ENCODE data around the gene RIMS1. TPM values are rescaled to one million over a fixed set of nuclear protein-coding genes. Genes with fewer than 3 reads are reported as not detected.
A peak's percentile ranks its signal among the peaks of the same experiment; 100 is the strongest.

RIMS1 gene, protein sequence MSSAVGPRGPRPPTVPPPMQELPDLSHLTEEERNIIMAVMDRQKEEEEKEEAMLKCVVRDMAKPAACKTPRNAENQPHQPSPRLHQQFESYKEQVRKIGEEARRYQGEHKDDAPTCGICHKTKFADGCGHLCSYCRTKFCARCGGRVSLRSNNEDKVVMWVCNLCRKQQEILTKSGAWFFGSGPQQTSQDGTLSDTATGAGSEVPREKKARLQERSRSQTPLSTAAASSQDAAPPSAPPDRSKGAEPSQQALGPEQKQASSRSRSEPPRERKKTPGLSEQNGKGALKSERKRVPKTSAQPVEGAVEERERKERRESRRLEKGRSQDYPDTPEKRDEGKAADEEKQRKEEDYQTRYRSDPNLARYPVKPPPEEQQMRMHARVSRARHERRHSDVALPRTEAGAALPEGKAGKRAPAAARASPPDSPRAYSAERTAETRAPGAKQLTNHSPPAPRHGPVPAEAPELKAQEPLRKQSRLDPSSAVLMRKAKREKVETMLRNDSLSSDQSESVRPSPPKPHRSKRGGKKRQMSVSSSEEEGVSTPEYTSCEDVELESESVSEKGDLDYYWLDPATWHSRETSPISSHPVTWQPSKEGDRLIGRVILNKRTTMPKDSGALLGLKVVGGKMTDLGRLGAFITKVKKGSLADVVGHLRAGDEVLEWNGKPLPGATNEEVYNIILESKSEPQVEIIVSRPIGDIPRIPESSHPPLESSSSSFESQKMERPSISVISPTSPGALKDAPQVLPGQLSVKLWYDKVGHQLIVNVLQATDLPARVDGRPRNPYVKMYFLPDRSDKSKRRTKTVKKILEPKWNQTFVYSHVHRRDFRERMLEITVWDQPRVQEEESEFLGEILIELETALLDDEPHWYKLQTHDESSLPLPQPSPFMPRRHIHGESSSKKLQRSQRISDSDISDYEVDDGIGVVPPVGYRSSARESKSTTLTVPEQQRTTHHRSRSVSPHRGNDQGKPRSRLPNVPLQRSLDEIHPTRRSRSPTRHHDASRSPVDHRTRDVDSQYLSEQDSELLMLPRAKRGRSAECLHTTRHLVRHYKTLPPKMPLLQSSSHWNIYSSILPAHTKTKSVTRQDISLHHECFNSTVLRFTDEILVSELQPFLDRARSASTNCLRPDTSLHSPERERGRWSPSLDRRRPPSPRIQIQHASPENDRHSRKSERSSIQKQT (N-terminal part only)
- polyA plus RNA-seq (2014; cell fraction: cytosol; rRNA removed): 0.75 and 0.96 TPM in 2 replicates
- 1.0 and 1.5 TPM in 2 replicates for polyA plus RNA-seq (2014; cell fraction: nucleus; rRNA removed)

GRCh38 chr6:71886184-71887005 is at the start of gene RIMS1:
TSS of gene RIMS1 (plus strand) at chr6:71886550. CDS start at chr6:71887024, 474 bp downstream.
- peak; percentile 72 for DNase-seq (ENCODE audit: low spot score)

DNA sequence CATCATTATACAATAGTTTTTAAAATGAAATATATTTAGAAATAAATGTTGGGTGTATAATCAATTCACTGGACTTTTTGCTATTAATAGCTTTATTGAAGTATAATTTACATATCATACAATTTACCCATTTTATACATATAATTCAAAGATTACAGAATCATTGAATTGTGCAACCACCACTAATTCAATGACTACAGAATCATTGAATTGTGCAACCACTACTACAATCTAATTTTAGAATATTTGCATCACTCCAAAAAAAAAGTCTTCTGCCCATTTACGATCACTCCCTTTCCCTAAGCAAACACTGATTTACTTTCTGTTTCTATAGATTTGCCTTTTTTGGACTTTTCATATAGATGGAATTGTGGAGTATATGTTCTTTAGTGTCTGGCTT is 35.1 kb upstream of the RIMS1 start:
- no peak for DNase-seq (ENCODE audit: low spot score)

GRCh38 chr6:71852948-71853347 is 33.4 kb upstream of the RIMS1 start:
- DNase-seq (ENCODE audit: low spot score): no peak

DNA sequence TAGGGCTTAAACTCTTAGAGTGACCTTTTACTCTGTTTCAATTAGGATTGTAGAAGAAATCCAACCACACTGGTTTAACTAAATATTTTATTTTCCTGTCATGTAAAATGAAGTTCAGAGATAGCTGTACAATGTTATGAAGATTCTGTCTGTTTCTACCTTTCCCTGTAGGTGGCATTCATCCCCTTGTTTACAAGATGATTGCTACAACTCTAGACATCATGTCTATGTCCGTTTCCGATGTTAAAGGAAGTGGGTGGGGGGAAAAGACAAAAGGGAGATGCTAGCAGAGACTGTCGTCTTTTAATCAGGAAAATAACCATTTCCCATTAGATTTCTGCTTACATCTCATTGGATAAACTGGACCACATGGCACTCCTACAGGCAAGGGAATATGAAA is 30.9 kb upstream of the RIMS1 start:
- DNase-seq (ENCODE audit: low spot score): peak; percentile 38

DNA sequence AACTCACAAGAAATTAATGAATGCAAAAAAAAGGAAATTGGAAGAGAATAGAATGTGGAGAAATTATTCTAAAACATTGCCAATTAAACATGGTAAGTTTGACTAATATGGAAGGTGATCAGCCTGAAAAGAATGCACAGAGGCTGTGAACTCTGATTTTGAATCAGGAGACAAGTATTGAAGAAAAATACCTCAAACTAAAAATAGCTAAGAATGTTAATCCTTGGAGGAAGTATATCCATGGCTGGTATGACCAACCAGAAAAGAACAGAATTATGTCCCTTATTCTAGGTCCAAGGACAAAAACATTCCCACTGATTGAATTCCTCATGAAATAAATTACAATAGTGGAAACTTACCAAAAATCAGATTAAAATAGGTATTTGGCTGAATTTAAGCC is 7.3 kb upstream of the RIMS1 start:
- no peak for DNase-seq (ENCODE audit: low spot score)

DNA sequence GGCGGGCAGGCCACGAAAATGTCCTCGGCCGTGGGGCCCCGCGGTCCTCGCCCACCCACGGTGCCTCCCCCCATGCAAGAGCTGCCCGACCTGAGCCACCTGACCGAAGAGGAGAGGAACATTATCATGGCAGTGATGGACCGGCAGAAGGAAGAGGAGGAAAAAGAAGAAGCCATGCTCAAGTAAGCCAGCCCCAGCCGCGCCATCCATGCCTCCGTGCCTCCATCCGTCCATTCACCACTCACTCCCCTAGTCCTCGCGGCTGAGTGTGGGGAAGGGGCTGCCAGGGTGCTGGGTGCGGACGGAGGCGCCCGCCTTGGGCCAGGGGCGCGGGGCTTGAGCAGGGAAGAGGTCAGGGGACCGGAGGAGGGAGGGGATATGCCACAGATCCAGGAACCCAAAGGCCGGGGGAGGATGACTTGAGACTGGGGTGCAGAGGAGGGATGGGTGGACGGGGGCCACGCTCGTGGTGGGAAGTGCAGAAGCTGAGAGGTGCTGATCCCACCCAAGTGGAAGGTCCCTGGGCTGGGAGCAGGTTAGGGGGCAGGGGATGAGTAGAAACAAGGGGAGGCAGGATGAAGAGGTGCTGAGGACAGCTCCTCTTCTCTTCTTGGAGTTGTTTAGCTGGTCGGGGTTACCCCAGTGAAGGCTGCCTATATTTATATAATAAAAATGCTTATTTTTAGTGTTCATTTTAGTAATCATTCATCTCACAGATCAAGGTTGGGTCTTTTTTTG is 825 bp downstream of the RIMS1 start:
- peak; percentile 4 for DNase-seq (ENCODE audit: low spot score)

DNA sequence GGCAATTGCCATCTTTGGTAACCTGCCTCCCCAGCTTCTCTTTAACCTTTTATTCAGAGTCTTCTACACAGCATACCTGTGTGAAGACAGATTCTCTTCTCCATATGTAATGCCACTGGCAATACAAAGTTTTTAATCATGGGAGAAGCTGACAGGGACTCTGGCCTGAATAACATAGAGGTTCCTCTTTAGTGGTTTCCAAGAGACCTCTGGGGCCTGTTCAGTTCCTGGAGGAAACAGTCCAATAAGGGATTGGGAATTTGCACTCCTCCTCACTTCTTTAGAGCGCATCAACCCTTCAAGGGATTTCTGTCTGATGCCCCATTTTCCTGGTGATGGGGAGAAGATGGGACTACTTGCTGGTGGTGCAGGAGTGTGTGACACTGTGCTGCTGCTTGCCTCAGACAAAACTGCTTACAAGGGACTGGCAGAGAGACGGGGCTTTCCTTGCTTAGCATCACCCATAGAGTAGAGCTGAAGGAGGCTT is 1.4 kb downstream of the RIMS1 start:
- DNase-seq (ENCODE audit: low spot score): peak; percentile 4

DNA sequence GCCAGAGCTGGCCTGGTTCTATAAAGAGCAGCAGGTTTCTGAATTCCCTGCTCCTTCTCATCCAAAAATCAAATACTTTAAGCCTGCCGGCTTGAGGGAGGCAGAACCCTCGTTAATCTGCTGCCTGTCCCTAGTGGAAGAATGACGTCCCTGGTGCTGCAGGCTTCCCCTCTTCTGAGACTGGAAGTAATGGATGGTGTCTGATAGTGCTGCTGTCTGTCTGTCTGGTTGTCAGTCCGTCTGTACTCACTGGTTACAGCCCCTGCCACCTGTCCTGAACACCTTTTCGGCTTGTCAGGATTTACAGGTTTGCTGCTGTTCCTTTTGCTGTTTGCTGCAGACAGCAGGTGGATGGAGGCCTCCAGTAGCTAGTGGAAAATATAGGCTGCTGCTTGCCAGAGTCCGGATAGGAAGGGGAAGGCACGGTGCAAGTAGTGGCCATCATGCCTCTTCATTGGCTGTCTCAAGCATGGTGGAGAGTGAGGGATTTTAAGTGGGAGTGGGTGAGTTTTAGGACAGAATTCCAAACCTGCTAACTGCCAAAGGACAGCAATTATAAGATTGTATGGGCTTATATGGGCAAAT is 2.5 kb downstream of the RIMS1 start:
- peak; percentile 1 for DNase-seq (ENCODE audit: low spot score)

DNA sequence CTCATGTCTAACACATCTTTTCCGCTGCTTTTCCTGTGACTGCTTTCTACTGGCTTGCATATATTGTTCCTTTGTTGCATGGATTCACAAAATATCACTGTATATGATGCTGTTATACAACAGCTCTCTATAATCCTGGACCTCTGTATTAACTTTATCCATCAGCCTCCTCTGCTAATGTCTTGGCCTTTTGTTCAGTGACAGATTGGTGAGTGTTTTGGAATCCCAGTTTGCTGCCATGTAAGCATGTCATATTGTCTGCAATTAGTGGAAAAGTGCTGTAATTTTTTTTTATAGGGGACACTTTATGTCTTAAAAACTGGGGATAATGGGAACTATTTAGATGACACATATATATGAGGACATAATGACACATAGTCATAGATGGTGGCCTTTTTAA is 3.0 kb downstream of the RIMS1 start:
- DNase-seq (ENCODE audit: low spot score): no peak

GRCh38 chr6:71892641-71893040 is 6.3 kb downstream of the RIMS1 start:
- DNase-seq (ENCODE audit: low spot score): no peak

DNA sequence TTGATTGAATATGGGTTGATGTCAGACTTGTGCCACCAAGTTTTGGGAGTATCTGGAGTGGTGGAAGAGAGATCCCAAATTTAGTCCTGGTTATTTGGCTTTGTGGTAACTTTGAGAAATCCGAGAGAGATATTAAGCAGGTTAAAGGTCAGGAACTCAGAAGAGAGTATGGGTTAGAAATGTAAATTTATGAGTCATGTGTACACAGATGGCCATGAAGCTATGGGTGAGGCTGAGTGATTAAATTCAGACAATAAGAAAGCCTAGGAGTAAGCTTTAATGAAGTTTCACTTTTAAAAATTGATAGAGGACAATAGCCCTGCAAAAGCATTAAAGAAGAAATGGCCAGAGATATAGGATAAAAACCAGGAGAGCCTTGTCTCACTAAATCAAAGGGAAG is 14.3 kb downstream of the RIMS1 start:
- DNase-seq (ENCODE audit: low spot score): no peak

DNA sequence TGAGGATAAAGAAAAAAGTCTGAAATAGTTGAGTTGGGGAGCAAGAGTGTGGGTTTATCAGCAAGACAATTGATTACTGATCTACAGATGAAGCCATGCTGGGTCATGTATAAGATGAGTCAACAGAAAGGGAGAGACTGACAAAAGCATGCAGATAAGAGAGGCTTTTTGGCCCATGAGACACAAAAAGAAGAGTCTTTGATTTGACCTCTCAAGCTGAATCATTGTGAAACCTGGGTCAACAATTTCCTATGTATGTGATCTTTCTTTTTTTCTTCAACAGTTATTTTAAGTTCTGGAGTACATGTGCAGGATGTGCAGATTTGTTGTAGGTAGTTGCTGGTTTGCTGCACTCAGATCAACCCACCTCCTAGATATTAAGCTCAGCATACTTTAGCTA is 15.9 kb downstream of the RIMS1 start:
- no peak for DNase-seq (ENCODE audit: low spot score)

- no peak for DNase-seq (ENCODE audit: low spot score)
These were observed 20.5 kb downstream of the RIMS1 start for GRCh38 chr6:71906813-71907212.

DNA sequence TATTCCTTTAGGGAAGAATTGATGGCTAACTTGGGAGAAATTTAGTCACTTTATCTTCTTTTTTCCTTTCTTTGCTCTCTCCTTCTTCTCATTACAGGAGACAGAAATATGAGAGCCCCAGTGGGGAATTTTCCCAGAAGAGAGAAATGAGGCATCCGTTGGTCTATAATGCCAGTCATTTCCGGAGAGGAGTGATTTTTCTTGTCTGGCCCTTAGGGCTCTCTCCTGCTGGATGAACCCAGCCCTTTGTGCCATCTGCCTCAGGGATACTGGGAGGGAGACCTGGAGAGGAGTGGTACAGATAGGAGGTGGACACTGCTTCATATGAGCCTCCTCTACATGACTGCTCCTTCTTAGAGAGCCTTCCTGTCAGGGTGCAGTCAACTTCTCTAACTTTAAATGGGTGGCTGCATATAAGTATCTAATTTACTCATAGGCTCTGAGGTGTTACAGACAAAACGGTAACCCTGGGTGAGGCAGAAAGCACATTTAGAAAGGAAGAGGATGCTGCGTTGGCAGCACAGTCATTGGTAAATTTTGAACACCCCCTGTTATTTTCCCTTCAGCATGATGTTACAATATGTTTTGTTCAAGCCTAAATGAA is 21.9 kb downstream of the RIMS1 start:
- no peak for DNase-seq (ENCODE audit: low spot score)

GRCh38 chr6:71913444-71914234 is 27.3 kb downstream of the RIMS1 start:
- no peak for DNase-seq (ENCODE audit: low spot score)

GRCh38 chr6:71929047-71929446 is 42.7 kb downstream of the RIMS1 start:
- DNase-seq (ENCODE audit: low spot score): no peak

DNA sequence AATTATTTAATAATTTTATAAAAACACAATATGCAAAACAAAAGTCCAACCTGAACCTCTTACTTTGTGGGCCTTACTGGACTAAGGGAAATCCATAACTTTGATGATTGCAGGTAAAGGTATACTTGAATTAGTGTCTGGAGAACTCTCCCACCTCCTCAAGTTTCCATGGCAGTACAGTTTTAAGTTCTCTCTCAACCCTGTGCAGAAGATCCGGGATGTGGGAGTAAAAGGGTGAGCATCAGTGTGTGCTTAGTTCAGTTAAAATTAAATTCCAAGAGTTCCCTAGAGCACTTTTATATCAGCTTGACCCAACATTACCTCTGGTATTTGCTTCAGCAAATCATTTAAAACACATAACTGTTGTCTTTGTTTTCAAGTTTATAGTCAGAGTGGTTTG is 47.5 kb downstream of the RIMS1 start:
- DNase-seq (ENCODE audit: low spot score): no peak

- no peak for DNase-seq (ENCODE audit: low spot score)
These were observed 79.1 kb downstream of the RIMS1 start for GRCh38 chr6:71965404-71965803.
